Endothelial cell of umbilical vein (primary cell): ENCODE measurements around the gene TSNAXIP1. TPM values are rescaled to one million over a fixed set of nuclear protein-coding genes. Genes with fewer than 3 reads are reported as not detected.

ENCODE experiments used
- BruUV-seq: library from RNA; stranded (reverse); fragments of 400-500 nt; replicated peaks from 2 replicates; lab custom pipeline; 2021; lab: Mats Ljungman, UMichigan
- CTCF ChIA-PET: fragments of 300-600, 350-600 bp; sonication (Branson Sonifier 250); formaldehyde crosslinking; loops from one replicate; lab custom pipeline; 2021; ENCODE audit warnings: antibody characterized with exemption, inconsistent platforms; lab: Charles Lee
- POLR2A ChIA-PET: fragments of 300-600, 350-600 bp; sonication (Branson Sonifier 250); formaldehyde crosslinking; loops from one replicate; lab custom pipeline; 2021; ENCODE audit warnings: antibody characterized with exemption, inconsistent platforms; lab: Charles Lee
- DNase-seq: peaks from one replicate; pipeline ENCODE4 v3.0.0-alpha.2; 2011; ENCODE audit warnings: low read depth, low spot score
- FAIRE-seq: peaks from 2 replicates; lab custom pipeline; 2011; peaks lifted over from hg19 to GRCh38; lab: Jason Lieb, UNC
- H2AFZ ChIP-seq: 2 replicates; pipeline ENCODE4 v1.6.0; 2012; ENCODE audit warnings: low read depth, low read length, control low read depth, inconsistent platforms
- H3K27ac ChIP-seq: 2 replicates; pipeline ENCODE4 v1.5.1; 2011; ENCODE audit warnings: low read depth, mild to moderate bottlenecking, control low read depth, low read length, moderate library complexity; ENCODE audit not compliant: insufficient read depth
- H3K27me3 ChIP-seq, 2 experiments: 2 replicates each; pipeline versions ENCODE4 v1.6.0 to v1.6.1; 2011; ENCODE audit warnings: low read length in 2 of 2, mixed read lengths in 1 of 2; ENCODE audit not compliant: control insufficient read depth in 2 of 2, insufficient read depth in 2 of 2
- H3K36me3 ChIP-seq, 2 experiments: 2 replicates in 1 of 2; 3 replicates in 1 of 2; pipeline ENCODE4 v1.5.1; 2011; ENCODE audit warnings: low read length in 2 of 2, mild to moderate bottlenecking in 1 of 2, moderate library complexity in 1 of 2; ENCODE audit not compliant: control insufficient read depth in 2 of 2, insufficient read depth in 2 of 2; ENCODE audit errors: extremely low read depth in 1 of 2
- H3K4me1 ChIP-seq: 3 replicates; pipeline ENCODE4 v1.5.1; 2011; ENCODE audit warnings: mild to moderate bottlenecking, low read length; ENCODE audit not compliant: control insufficient read depth, insufficient read depth; ENCODE audit errors: extremely low read depth
- H3K4me2 ChIP-seq: 2 replicates; pipeline ENCODE4 v1.6.1; 2011; ENCODE audit warnings: low read length, control low read depth, mixed read lengths; ENCODE audit not compliant: insufficient read depth
- H3K4me3 ChIP-seq, 3 experiments: fragments of 200-600 bp in 1 of 3; sonication (generic), shearing (Covaris generic) in 1 of 3; replicated peaks in 1 of 3; 2 replicates each; pipeline ENCODE4 v1.5.1; 2011 to 2016; ENCODE audit warnings: control low read depth in 3 of 3, low read length in 3 of 3, mild to moderate bottlenecking in 2 of 3, inconsistent platforms in 1 of 3, low read depth in 1 of 3, moderate library complexity in 1 of 3; ENCODE audit not compliant: insufficient read depth in 1 of 3
- H3K79me2 ChIP-seq: 2 replicates; pipeline ENCODE4 v1.6.0; 2012; ENCODE audit warnings: low read length, inconsistent platforms; ENCODE audit not compliant: control insufficient read depth, insufficient read depth
- H3K9ac ChIP-seq: replicated peaks from 2 replicates; pipeline ENCODE3; 2011; ENCODE audit warnings: low read length, control low read depth; ENCODE audit not compliant: insufficient read depth; ENCODE audit errors: extremely low read depth
- H3K9me1 ChIP-seq: replicated peaks from 3 replicates; pipeline ENCODE4 v1.6.0; 2011; ENCODE audit warnings: mild to moderate bottlenecking, low read length; ENCODE audit not compliant: control insufficient read depth, insufficient read depth; ENCODE audit errors: extremely low read depth
- H3K9me3 ChIP-seq: replicated peaks from 2 replicates; pipeline ENCODE4 v1.5.1; 2012; ENCODE audit warnings: low read length, inconsistent platforms; ENCODE audit not compliant: control insufficient read depth, insufficient read depth
- H4K20me1 ChIP-seq: replicated peaks from 2 replicates; pipeline ENCODE3; 2011; ENCODE audit warnings: mild to moderate bottlenecking, low read length; ENCODE audit not compliant: control insufficient read depth, insufficient read depth; ENCODE audit errors: extremely low read depth
- CTCF ChIP-seq, 2 donors: IDR thresholded peaks; 1 replicate in 1 of 2; 2 replicates in 1 of 2; pipeline ENCODE4 v1.5.1; 2011; ENCODE audit warnings: low read length in 2 of 2, mild to moderate bottlenecking in 2 of 2, moderate library complexity in 2 of 2, control low read depth in 1 of 2, inconsistent platforms in 1 of 2, low read depth in 1 of 2; ENCODE audit not compliant: insufficient read depth in 1 of 2; ENCODE audit errors: extremely low read depth in 1 of 2
- EZH2 ChIP-seq: IDR thresholded peaks from 2 replicates; pipeline ENCODE4 v1.6.1; 2012; ENCODE audit warnings: borderline replicate concordance, low read depth, mild to moderate bottlenecking, moderate library complexity, low read length, inconsistent platforms; ENCODE audit not compliant: severe bottlenecking
- FOS ChIP-seq: IDR thresholded peaks from 2 replicates; pipeline ENCODE4 v1.6.1; 2011; ENCODE audit warnings: mild to moderate bottlenecking, low read length, moderate library complexity, borderline replicate concordance; ENCODE audit not compliant: insufficient read depth
- GATA2 ChIP-seq: IDR thresholded peaks from 2 replicates; pipeline ENCODE4 v1.7.0; 2011; ENCODE audit warnings: low read depth, mild to moderate bottlenecking, moderate library complexity, mixed read lengths, low read length; ENCODE audit not compliant: insufficient read length, insufficient read depth
- JUN ChIP-seq: IDR thresholded peaks from 2 replicates; pipeline ENCODE4 v1.6.1; 2011; ENCODE audit warnings: borderline replicate concordance, low read depth; ENCODE audit not compliant: insufficient read length, insufficient read depth
- MAX ChIP-seq: IDR thresholded peaks from 2 replicates; pipeline ENCODE4 v1.6.1; 2011; ENCODE audit not compliant: insufficient read depth, insufficient read length
- MYC ChIP-seq: IDR thresholded peaks from one replicate; pipeline ENCODE4 v1.6.1; 2011; ENCODE audit warnings: mild to moderate bottlenecking, low read depth, low read length
- POLR2A ChIP-seq: IDR thresholded peaks from 2 replicates; pipeline ENCODE4 v1.6.1; 2012; ENCODE audit warnings: low read depth, mild to moderate bottlenecking, control low read depth, low read length
- POLR2AphosphoS5 ChIP-seq: IDR thresholded peaks from 2 replicates; pipeline ENCODE4 v1.6.1; 2012; ENCODE audit warnings: low read depth, mild to moderate bottlenecking, control low read depth, low read length, moderate library complexity; ENCODE audit not compliant: insufficient read depth
- dilution Hi-C: fragments of 300-500 bp; cut with MboI; formaldehyde crosslinking; loops from one replicate; pipeline ENCODE4 v1.15.0; 2019; ENCODE audit warnings: low sequenced_read_pairs; ENCODE audit not compliant: extremely low pct_ligation_motif_present
- intact Hi-C: fragments of 100-400 bp; cut with micrococcal nuclease; formaldehyde crosslinking; loops from one replicate; pipeline ENCODE4 v1.10.0; 2022
- polyA plus RNA-seq, 4 experiments: library from polyadenylated mRNA; depleted of rRNA in 3 of 4; stranded (reverse) in 3 of 4; unstranded in 1 of 4; fragments of >200 nt; gene quantifications; 2 replicates each; pipeline versions ENCODE4 v1.2.1 to v1.2.3, GENCODE V29; 2011 to 2012; ENCODE audit warnings: missing spikeins in 1 of 4
- total RNA-seq: library from RNA; stranded (reverse); gene quantifications from 2 replicates; pipeline ENCODE4 v1.2.3, GENCODE V29; 2021

Gene TSNAXIP1
- total and polyA plus RNA-seq, 2 donors (not counting 3 experiments of a cell fraction or from before 2014, with no cell fraction given), result 0.95 to 1.2 TPM

GRCh38 chr16:67801883-67802282, 4.8 kb upstream of the TSNAXIP1 start:
- Histone ChIP-seq H3K9me3 (no peaks in the 10 kb centered on the region), H3K4me1 (peaks cover 11% of the 10 kb centered on the region), H3K27me3 (no peaks in the 10 kb centered on the region), H3K9ac (no peak overlapping the region), H3K36me3 (peaks cover 0 to 15% of the 10 kb centered on the region in 2 experiments), H3K9me1 (no peaks in the 10 kb centered on the region), H3K79me2 (peaks cover 60% of the 10 kb centered on the region), H2AFZ (no peak overlapping the region), H3K4me2 (no peak overlapping the region), H3K4me3 (no peak overlapping the region), H3K27ac (no peak overlapping the region), H4K20me1 (no peaks in the 10 kb centered on the region)
- CTCF ChIA-PET, result interaction anchor here (1.0 to 1.3 kb wide), 2 partner anchors 15 to 125 kb away, joined by 5 to 6 read pairs; no protein-coding TSS in a partner anchor
- intact Hi-C loops, result loop anchor here (10.0 kb wide), 1 partner anchor 277 kb away; the partner anchor contains the start of gene RIPOR1
- FAIRE-seq (no peak), DNase-seq (no peak)
- TF ChIP-seq POLR2A (no peak), GATA2 (no peak)
- POLR2A ChIA-PET, result no interaction called here
- dilution Hi-C loops, result no loop called here
- BruUV-seq, result no TSS peak

- DNase-seq (no peak), FAIRE-seq (no peak)
- intact Hi-C loops, result loop anchor here (10.0 kb wide), 1 partner anchor 279 kb away; the partner anchor contains the start of gene RIPOR1
- H4K20me1 ChIP-seq, result no peaks in the 10 kb centered on the region
- H3K9me1 ChIP-seq, result no peaks in the 10 kb centered on the region
- no TSS peak for BruUV-seq
- no peak for TF ChIP-seq EZH2
- no peak for TF ChIP-seq GATA2
- no peak for TF ChIP-seq JUN
- no peak for TF ChIP-seq FOS
- no peak for TF ChIP-seq POLR2A
- TF ChIP-seq MAX, result no peak
- no peak for TF ChIP-seq CTCF (IDR thresholded peaks at IDR 0.05; ENCODE audit: extremely low read depth in 1 of 2, insufficient read depth in 1 of 2, low read depth in 1 of 2, low read length in 2 of 2)
- no peak for TF ChIP-seq POLR2AphosphoS5
- no peak for TF ChIP-seq MYC
- dilution Hi-C loops, result no loop called here
- H3K27ac ChIP-seq, result no peak overlapping the region
- peaks cover 11% of the 10 kb centered on the region for H3K4me1 ChIP-seq
- POLR2A ChIA-PET, result no interaction called here
- no peak overlapping the region for H3K4me2 ChIP-seq
- H2AFZ ChIP-seq, result no peak overlapping the region
- peaks cover 0 to 9% of the 10 kb centered on the region in 2 experiments for H3K36me3 ChIP-seq
- CTCF ChIA-PET, result interaction anchor here (1.4 kb wide), 1 partner anchor 13 kb away, joined by 6 read pairs; no protein-coding TSS in a partner anchor
- no peak overlapping the region for H3K4me3 ChIP-seq
- peaks cover 50% of the 10 kb centered on the region for H3K79me2 ChIP-seq
- no peaks in the 10 kb centered on the region for H3K27me3 ChIP-seq
- H3K9me3 ChIP-seq, result no peaks in the 10 kb centered on the region
- H3K9ac ChIP-seq, result no peak overlapping the region
Measured at GRCh38 chr16:67803894-67804293, 2.8 kb upstream of the TSNAXIP1 start.
